Stomach smooth muscle (tissue), 2 donors: ENCODE results near the gene OXSR1.

Experiments used
- H3K27ac ChIP-seq: one replicate; pipeline ENCODE4 v1.7.0; 2013; ENCODE audit warnings: mild to moderate bottlenecking, low read length, inconsistent platforms
- H3K27me3 ChIP-seq, 2 donors: one replicate each; pipeline ENCODE4 v1.7.0; 2013; ENCODE audit warnings: low read length in 2 of 2; ENCODE audit not compliant: insufficient read depth in 2 of 2, control insufficient read depth in 1 of 2
- H3K36me3 ChIP-seq, 2 donors: one replicate each; pipeline ENCODE4 v1.7.0; 2013; ENCODE audit warnings: low read length in 2 of 2; ENCODE audit not compliant: control insufficient read depth in 2 of 2, insufficient read depth in 2 of 2
- H3K4me1 ChIP-seq: one replicate; pipeline ENCODE4 v1.7.0; 2013; ENCODE audit warnings: low read length; ENCODE audit not compliant: control insufficient read depth, insufficient read depth
- H3K4me3 ChIP-seq, 2 donors: one replicate each; pipeline ENCODE4 v1.7.0; 2013; ENCODE audit warnings: low read length in 2 of 2
- H3K9ac ChIP-seq, 2 donors: one replicate each; pipeline ENCODE4 v1.7.0; 2013; ENCODE audit warnings: low read length in 2 of 2, mild to moderate bottlenecking in 1 of 2
- H3K9me3 ChIP-seq, 2 donors: one replicate each; pipeline ENCODE4 v1.7.0; 2013; ENCODE audit warnings: low read length in 2 of 2; ENCODE audit not compliant: control insufficient read depth in 2 of 2
- donor health status: healthy.
- donor health status: Pancreatic carcinoma.

The OXSR1 gene

GRCh38 chr3:38120693-38121450, 44.5 kb upstream of the OXSR1 start:
- Histone ChIP-seq H3K27ac (no peak overlapping the region), H3K9ac (no peak overlapping the region), H3K36me3 (peaks cover 38 to 45% of the 10 kb centered on the region in 2 donors), H3K27me3 (no peaks in the 10 kb centered on the region), H3K4me3 (no peak overlapping the region), H3K4me1 (peaks cover 6% of the 10 kb centered on the region), H3K9me3 (no peaks in the 10 kb centered on the region)

GRCh38 chr3:38121451-38121831, 43.9 kb upstream of the OXSR1 start:
- Histone ChIP-seq H3K9ac (no peak overlapping the region), H3K27me3 (no peaks in the 10 kb centered on the region), H3K27ac (no peak overlapping the region), H3K9me3 (no peaks in the 10 kb centered on the region), H3K36me3 (peaks cover 44 to 50% of the 10 kb centered on the region in 2 donors), H3K4me3 (no peak overlapping the region), H3K4me1 (peaks cover 6% of the 10 kb centered on the region)

- Histone ChIP-seq H3K9ac (no peak overlapping the region), H3K27me3 (no peaks in the 10 kb centered on the region), H3K4me1 (peaks cover 3% of the 10 kb centered on the region), H3K27ac (no peak overlapping the region), H3K9me3 (no peaks in the 10 kb centered on the region), H3K36me3 (peaks cover 49 to 55% of the 10 kb centered on the region in 2 donors), H3K4me3 (no peak overlapping the region)
These were observed 43.4 kb upstream of the OXSR1 start for GRCh38 chr3:38121832-38122461.

- peaks cover 57 to 64% of the 10 kb centered on the region in 2 donors for H3K36me3 ChIP-seq
- no peak overlapping the region for H3K4me3 ChIP-seq
- H3K9me3 ChIP-seq, result no peaks in the 10 kb centered on the region
These were observed 42.5 kb upstream of the OXSR1 start for GRCh38 chr3:38122712-38123290.

GRCh38 chr3:38124324-38125122, 40.8 kb upstream of the OXSR1 start:
- Histone ChIP-seq H3K36me3 (peaks cover 68 to 77% of the 10 kb centered on the region in 2 donors), H3K9me3 (no peaks in the 10 kb centered on the region), H3K27me3 (no peaks in the 10 kb centered on the region), H3K9ac (no peak overlapping the region), H3K4me3 (no peak overlapping the region), H3K27ac (no peak overlapping the region), H3K4me1 (peaks cover 3% of the 10 kb centered on the region)

More at GRCh38 chr3:38122712-38123290, 42.5 kb upstream of the OXSR1 start:
- H3K27me3 ChIP-seq, result no peaks in the 10 kb centered on the region
- H3K9ac ChIP-seq, result no peak overlapping the region
- peaks cover 3% of the 10 kb centered on the region for H3K4me1 ChIP-seq
- no peak overlapping the region for H3K27ac ChIP-seq

- Histone ChIP-seq H3K36me3 (peaks cover 66 to 73% of the 10 kb centered on the region in 2 donors), H3K4me3 (no peak overlapping the region), H3K9ac (no peak overlapping the region), H3K9me3 (no peaks in the 10 kb centered on the region), H3K27me3 (no peaks in the 10 kb centered on the region), H3K27ac (no peak overlapping the region), H3K4me1 (peaks cover 3% of the 10 kb centered on the region)
These were observed 39.8 kb upstream of the OXSR1 start for GRCh38 chr3:38125305-38126120.

- Histone ChIP-seq H3K36me3 (peaks cover 73 to 74% of the 10 kb centered on the region in 2 donors), H3K9ac (no peak overlapping the region), H3K27me3 (no peaks in the 10 kb centered on the region), H3K4me3 (no peak overlapping the region), H3K4me1 (peaks cover 2% of the 10 kb centered on the region), H3K9me3 (no peaks in the 10 kb centered on the region), H3K27ac (no peak overlapping the region)
These were observed 39.0 kb upstream of the OXSR1 start for GRCh38 chr3:38126121-38126892.

- Histone ChIP-seq H3K9me3 (no peaks in the 10 kb centered on the region), H3K9ac (no peak overlapping the region), H3K27me3 (no peaks in the 10 kb centered on the region), H3K27ac (no peak overlapping the region), H3K36me3 (peaks cover 75 to 78% of the 10 kb centered on the region in 2 donors), H3K4me1 (no peaks in the 10 kb centered on the region), H3K4me3 (no peak overlapping the region)
These were observed 37.6 kb upstream of the OXSR1 start for GRCh38 chr3:38127611-38128302.

- Histone ChIP-seq H3K27me3 (no peaks in the 10 kb centered on the region), H3K27ac (no peak overlapping the region), H3K4me1 (no peaks in the 10 kb centered on the region), H3K9me3 (no peaks in the 10 kb centered on the region), H3K36me3 (peaks cover 77 to 79% of the 10 kb centered on the region in 2 donors), H3K4me3 (no peak overlapping the region), H3K9ac (no peak overlapping the region)
These were observed 37.1 kb upstream of the OXSR1 start for GRCh38 chr3:38128303-38128655.
